ENCODE data around the gene PLD5. TPM values are rescaled to one million over a fixed set of nuclear protein-coding genes. Genes with fewer than 3 reads are reported as not detected.
"Not testable (repeated sequence)": the region's sequence is repeated elsewhere in the genome, so short reads cannot be mapped to it uniquely, and the experiment has no call there.

The PLD5 gene
- total and polyA plus RNA-seq, 2 donors, result 0.16 to 0.58 TPM

GRCh38 chr1:242267004-242267403 lies 257.5 kb downstream of the PLD5 start:
- not testable (repeated sequence) for H3K27ac ChIP-seq (ENCODE audit: low read depth); H3K36me3 ChIP-seq (ENCODE audit: insufficient read depth); H3K4me3 ChIP-seq (ENCODE audit: low read depth, low read length); DNase-seq (ENCODE audit: extremely low spot score); H3K4me1 ChIP-seq (ENCODE audit: insufficient read depth)
- WGBS, result 83% methylated on average over 2 of the region's 2 CpGs

DNA sequence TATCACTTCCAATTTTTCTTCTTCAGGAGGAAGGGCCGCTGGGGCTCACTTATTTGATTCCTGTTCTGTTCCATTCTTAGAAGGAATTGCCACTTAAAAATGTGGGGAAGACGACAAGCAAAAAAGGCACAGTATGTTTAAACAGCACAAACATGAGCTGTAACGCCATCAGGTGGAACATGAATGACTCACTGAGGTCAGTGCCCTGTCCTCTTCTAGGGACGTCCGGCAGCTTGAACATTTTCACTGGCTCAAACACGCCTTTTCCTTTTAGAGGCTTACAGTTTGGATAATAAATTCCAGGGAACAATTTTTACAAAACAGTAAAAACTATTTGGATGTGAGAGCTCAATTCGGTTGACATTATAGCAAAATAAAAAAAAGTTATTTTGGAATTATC lies 260.1 kb downstream of the PLD5 start:
- DNase-seq (ENCODE audit: extremely low spot score); H3K4me1 ChIP-seq (ENCODE audit: insufficient read depth); H3K4me3 ChIP-seq (ENCODE audit: low read depth, low read length); H3K36me3 ChIP-seq (ENCODE audit: insufficient read depth); H3K27ac ChIP-seq (ENCODE audit: low read depth): not testable (repeated sequence)
- 49% methylated on average over 6 of the region's 7 CpGs for WGBS

DNA sequence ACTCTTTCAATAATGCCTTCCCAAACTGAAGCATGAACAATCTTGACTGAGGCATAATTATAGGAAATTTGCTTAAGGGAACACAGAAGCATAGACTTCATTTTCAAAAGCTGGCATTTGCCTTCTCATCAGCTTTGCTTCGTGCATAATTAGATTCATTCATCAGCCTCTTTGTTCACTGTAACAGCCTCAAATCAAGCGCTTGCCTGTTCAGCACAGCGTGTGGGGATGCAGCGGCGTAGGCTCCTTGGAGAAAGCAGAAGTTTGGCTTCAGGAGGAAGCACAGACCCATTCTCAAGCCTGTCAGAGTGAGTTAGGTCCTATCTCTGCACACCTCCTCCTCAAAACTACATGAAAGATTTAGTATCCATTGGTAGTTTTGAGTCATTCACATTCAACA lies 279.2 kb downstream of the PLD5 start:
- Histone ChIP-seq H3K36me3 (ENCODE audit: insufficient read depth) (no peaks in the 10 kb centered on the region), H3K27ac (ENCODE audit: low read depth) (no peak overlapping the region), H3K4me3 (ENCODE audit: low read depth, low read length) (no peak overlapping the region), H3K4me1 (ENCODE audit: insufficient read depth) (no peaks in the 10 kb centered on the region)
- no peak for DNase-seq (ENCODE audit: extremely low spot score)
- WGBS, result 57% methylated on average over 5 of the region's 5 CpGs

- 65% methylated on average over 1 of the region's 1 CpG for WGBS
- Histone ChIP-seq H3K36me3 (ENCODE audit: insufficient read depth) (no peaks in the 10 kb centered on the region), H3K27ac (ENCODE audit: low read depth) (no peak overlapping the region), H3K4me1 (ENCODE audit: insufficient read depth) (no peaks in the 10 kb centered on the region), H3K4me3 (ENCODE audit: low read depth, low read length) (no peak overlapping the region)
- no peak for DNase-seq (ENCODE audit: extremely low spot score)
Observed at GRCh38 chr1:242243472-242243871, 281.0 kb downstream of the PLD5 start.

- 53% methylated on average over 6 of the region's 6 CpGs for WGBS
- Histone ChIP-seq H3K4me3 (ENCODE audit: low read depth, low read length) (no peak overlapping the region), H3K36me3 (ENCODE audit: insufficient read depth) (no peaks in the 10 kb centered on the region), H3K27ac (ENCODE audit: low read depth) (no peak overlapping the region), H3K4me1 (ENCODE audit: insufficient read depth) (no peaks in the 10 kb centered on the region)
- DNase-seq (ENCODE audit: extremely low spot score), result no peak
Observed at GRCh38 chr1:242242983-242243382, 281.5 kb downstream of the PLD5 start.

DNA sequence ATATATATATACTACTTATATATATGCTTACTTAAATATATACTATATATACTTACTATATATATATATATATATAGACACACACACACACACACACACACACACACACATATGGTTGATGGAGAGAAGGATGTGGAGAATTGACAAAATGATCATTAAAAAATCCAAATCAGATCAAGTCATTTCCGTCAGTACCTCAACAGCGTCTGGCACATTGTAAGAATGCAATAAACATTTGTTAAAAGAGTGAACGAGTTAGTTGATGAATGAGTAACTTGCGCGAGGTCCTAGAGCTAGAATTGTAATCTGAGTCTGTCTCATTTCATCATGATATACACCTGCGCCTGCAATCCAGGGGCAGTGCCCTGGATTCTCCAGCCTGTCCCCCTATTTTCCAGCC lies 282.6 kb downstream of the PLD5 start:
- 74% methylated on average over 6 of the region's 6 CpGs for WGBS
- Histone ChIP-seq H3K4me3 (ENCODE audit: low read depth, low read length) (no peak overlapping the region), H3K4me1 (ENCODE audit: insufficient read depth) (no peaks in the 10 kb centered on the region), H3K36me3 (ENCODE audit: insufficient read depth) (no peaks in the 10 kb centered on the region), H3K27ac (ENCODE audit: low read depth) (no peak overlapping the region)
- DNase-seq (ENCODE audit: extremely low spot score), result no peak

DNA sequence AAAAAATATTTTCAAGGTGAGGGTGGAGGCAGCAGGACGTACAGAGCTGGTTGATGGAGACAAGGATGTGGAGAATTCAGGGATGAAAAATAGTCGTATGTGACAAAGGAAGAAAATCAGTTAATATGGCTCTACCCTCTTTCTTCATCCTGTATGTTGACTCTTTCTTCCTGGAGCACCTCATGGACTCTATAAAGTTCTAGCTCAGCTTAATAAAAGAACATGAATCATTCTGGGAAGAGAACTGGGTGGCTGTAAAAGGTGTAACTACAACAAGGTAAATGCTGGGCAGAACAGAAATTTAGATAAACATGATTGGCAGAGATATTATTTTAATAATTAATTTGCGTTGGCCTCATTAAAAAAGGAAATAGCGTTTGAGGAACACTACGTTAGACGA lies 283.8 kb downstream of the PLD5 start:
- H3K36me3 ChIP-seq (ENCODE audit: insufficient read depth), result no peaks in the 10 kb centered on the region
- H3K4me1 ChIP-seq (ENCODE audit: insufficient read depth), result no peaks in the 10 kb centered on the region
- WGBS, result 82% methylated on average over 6 of the region's 6 CpGs
- no peak overlapping the region for H3K4me3 ChIP-seq (ENCODE audit: low read depth, low read length)
- no peak overlapping the region for H3K27ac ChIP-seq (ENCODE audit: low read depth)
- no peak for DNase-seq (ENCODE audit: extremely low spot score)

GRCh38 chr1:242240077-242240476 lies 284.4 kb downstream of the PLD5 start:
- 69% methylated on average over 4 of the region's 4 CpGs for WGBS
- H3K4me1 ChIP-seq (ENCODE audit: insufficient read depth), result no peaks in the 10 kb centered on the region
- no peaks in the 10 kb centered on the region for H3K36me3 ChIP-seq (ENCODE audit: insufficient read depth)
- H3K27ac ChIP-seq (ENCODE audit: low read depth), result no peak overlapping the region
- H3K4me3 ChIP-seq (ENCODE audit: low read depth, low read length), result no peak overlapping the region
- DNase-seq (ENCODE audit: extremely low spot score), result no peak

DNA sequence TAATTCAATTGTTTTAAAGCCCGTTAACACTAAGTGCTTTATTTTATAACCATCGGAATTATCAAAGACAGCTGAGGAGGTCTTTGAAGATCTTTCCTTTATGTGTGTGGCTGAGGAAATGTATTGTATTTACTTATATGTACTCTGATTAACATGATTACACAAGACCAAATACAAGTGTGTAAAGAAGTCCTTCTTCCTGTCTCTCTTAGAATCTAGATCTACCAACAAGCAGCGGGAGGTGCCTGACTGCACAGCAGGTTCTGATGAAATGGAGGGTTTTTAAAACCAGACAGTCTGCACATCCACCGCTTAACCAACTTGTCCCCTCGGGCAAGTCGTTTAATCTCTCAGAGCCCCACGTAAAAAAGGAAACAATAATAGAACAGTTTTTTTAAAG lies 285.1 kb downstream of the PLD5 start:
- 71% methylated on average over 7 of the region's 7 CpGs for WGBS
- DNase-seq (ENCODE audit: extremely low spot score), result no peak
- Histone ChIP-seq H3K36me3 (ENCODE audit: insufficient read depth) (no peaks in the 10 kb centered on the region), H3K4me1 (ENCODE audit: insufficient read depth) (no peaks in the 10 kb centered on the region), H3K4me3 (ENCODE audit: low read depth, low read length) (no peak overlapping the region), H3K27ac (ENCODE audit: low read depth) (no peak overlapping the region)

DNA sequence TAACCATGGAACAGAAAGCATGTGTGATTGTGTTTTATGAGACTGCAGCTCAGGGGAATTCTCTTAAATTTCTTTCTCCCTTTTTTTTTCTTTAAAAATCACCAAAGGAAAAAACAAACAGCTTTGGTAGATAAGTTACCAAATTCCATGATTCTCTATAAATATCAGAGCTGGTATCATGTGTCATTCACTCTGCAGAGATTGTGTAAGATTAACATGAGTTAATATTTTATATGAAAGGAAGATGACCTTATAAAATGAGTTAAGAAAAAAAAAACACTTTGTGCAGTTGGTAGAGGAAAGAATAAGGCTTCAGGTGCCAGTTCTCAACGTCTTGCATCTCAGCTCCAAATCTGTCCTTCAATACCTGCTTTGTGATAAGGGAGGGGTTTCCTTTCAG lies 287.4 kb downstream of the PLD5 start:
- no peaks in the 10 kb centered on the region for H3K36me3 ChIP-seq (ENCODE audit: insufficient read depth)
- DNase-seq (ENCODE audit: extremely low spot score), result no peak
- H3K4me1 ChIP-seq (ENCODE audit: insufficient read depth), result no peaks in the 10 kb centered on the region
- 40% methylated on average over 1 of the region's 1 CpG for WGBS
- no peak overlapping the region for H3K27ac ChIP-seq (ENCODE audit: low read depth)
- no peak overlapping the region for H3K4me3 ChIP-seq (ENCODE audit: low read depth, low read length)

- Histone ChIP-seq H3K36me3 (ENCODE audit: insufficient read depth) (no peaks in the 10 kb centered on the region), H3K4me3 (ENCODE audit: low read depth, low read length) (no peak overlapping the region), H3K4me1 (ENCODE audit: insufficient read depth) (no peaks in the 10 kb centered on the region), H3K27ac (ENCODE audit: low read depth) (no peak overlapping the region)
- WGBS, result 82% methylated on average over 3 of the region's 3 CpGs
- no peak for DNase-seq (ENCODE audit: extremely low spot score)
Observed at GRCh38 chr1:242228991-242229390, 295.5 kb downstream of the PLD5 start.

- H3K36me3 ChIP-seq (ENCODE audit: insufficient read depth), result no peaks in the 10 kb centered on the region
- WGBS, result 81% methylated on average over 9 of the region's 9 CpGs
- no peaks in the 10 kb centered on the region for H3K4me1 ChIP-seq (ENCODE audit: insufficient read depth)
- no peak for DNase-seq (ENCODE audit: extremely low spot score)
- no peak overlapping the region for H3K27ac ChIP-seq (ENCODE audit: low read depth)
- H3K4me3 ChIP-seq (ENCODE audit: low read depth, low read length), result no peak overlapping the region
Observed at GRCh38 chr1:242225767-242226573, 298.5 kb downstream of the PLD5 start.

DNA sequence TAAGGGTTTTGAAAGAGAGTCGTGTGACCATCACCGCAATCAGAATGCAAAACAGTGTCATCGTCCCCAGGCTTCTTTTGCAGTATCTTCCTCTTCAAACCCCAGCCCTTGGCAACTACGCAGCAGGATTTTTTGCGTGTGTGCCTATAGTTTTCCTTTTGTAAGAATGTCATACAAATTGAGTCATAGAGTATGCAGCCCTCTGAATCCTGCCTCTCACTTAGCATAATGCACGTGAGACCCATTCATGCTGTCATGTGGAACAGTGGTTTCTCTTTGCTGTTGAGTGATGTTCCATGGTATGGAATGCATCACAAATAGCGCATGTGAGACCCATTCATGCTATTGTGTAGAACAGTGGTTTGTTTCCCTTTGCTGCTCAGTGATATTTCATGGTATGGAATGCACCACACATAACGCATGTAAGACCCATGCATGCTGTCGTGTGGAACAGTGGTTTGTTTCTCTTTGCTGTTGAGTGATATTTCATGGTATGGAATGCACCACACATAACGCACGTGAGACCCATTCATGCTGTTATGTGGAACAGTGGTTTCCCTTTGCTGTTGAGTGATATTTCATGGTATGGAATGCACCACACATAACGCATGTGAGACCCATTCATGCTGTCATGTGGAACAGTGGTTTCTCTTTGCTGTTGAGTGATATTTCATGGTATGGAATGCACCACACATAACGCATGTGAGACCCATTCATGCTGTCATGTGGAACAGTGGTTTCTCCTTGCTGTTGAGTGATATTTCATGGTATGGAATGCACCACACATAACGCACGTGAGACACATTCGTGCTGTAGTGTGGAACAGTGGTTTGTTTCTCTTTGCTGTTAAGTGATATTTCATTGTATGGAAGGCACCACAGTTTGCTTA lies 299.4 kb downstream of the PLD5 start:
- H3K4me3 ChIP-seq (ENCODE audit: low read depth, low read length); H3K4me1 ChIP-seq (ENCODE audit: insufficient read depth); DNase-seq (ENCODE audit: extremely low spot score); H3K36me3 ChIP-seq (ENCODE audit: insufficient read depth); H3K27ac ChIP-seq (ENCODE audit: low read depth): not testable (repeated sequence)
- 80% methylated on average over 16 of the region's 16 CpGs for WGBS

DNA sequence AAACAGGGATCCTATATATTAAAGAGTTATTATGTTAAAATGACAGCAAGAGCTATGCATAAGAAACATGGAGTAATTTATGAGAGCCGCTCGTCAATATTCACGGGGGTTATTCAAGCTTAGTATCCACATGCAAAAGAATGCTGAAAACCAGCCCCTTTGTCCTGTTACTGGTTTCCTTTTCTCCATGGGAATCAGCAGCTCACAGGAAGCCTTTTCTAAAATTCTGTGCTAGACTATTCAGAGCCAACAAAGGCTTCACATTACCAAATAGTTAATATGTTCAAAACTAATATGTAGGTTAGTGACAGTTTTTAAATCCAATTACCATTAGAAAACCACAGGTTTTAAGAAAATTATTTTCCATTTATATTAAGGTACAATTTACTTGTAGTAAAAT lies 300.0 kb downstream of the PLD5 start:
- Histone ChIP-seq H3K27ac (ENCODE audit: low read depth) (no peak overlapping the region), H3K4me1 (ENCODE audit: insufficient read depth) (no peaks in the 10 kb centered on the region), H3K36me3 (ENCODE audit: insufficient read depth) (no peaks in the 10 kb centered on the region), H3K4me3 (ENCODE audit: low read depth, low read length) (no peak overlapping the region)
- no peak for DNase-seq (ENCODE audit: extremely low spot score)
- WGBS, result 76% methylated on average over 3 of the region's 3 CpGs
